Neural progenitor cell (in vitro differentiated cells): ENCODE measurements around the gene SLC38A1.

Experiments used
- EZH2 ChIP-seq: fragments of 200-600 bp; sonication (generic); IDR thresholded peaks from 2 replicates; pipeline ENCODE4 v1.6.1; 2017; ENCODE audit warnings: antibody characterized with exemption, mild to moderate bottlenecking, moderate library complexity
- TF ChIP-seq, protein P1 (sequence below): fragments of 200-600 bp; sonication (generic); IDR thresholded peaks from 2 replicates; pipeline ENCODE4 v1.5.1; 2017; ENCODE audit warnings: antibody characterized with exemption, mild to moderate bottlenecking

DNA sequence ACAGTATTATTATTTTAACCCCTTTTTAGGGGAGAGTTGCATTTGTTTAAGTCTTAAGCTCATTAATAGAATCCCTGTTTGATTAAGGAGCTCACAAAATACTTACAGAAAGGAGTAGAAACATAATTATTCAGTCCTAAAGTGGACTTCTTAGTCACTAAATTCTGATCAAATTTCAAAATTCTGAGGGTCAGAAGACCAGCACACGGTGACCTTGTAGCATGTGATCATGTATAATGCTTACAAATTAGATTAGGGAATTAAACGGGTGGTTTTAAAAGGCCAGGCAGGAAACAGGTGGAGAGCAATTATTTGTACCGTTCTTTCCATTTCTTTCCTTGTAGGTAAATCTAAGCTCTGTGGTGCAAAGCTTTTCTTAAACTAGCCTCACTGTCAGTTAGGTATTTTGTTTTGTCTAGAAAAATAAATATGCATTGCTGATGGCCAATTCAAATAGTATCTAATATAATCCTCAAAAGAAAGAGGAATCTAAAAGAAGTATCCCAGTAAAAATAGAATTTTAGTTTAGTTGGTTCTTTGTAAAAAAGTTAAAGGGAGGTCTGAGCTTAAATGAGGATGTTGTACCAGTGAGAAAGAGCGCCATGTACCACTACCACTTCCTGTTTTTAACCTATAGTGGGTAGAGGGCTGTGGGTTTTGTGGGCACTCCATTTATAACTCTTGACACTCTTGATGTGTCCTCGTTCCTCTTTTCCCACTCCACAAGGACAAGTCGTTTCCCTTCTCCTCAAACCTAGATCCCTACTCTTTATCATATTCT is 51.1 kb downstream of the SLC38A1 start:
- TF ChIP-seq, protein P1, sequence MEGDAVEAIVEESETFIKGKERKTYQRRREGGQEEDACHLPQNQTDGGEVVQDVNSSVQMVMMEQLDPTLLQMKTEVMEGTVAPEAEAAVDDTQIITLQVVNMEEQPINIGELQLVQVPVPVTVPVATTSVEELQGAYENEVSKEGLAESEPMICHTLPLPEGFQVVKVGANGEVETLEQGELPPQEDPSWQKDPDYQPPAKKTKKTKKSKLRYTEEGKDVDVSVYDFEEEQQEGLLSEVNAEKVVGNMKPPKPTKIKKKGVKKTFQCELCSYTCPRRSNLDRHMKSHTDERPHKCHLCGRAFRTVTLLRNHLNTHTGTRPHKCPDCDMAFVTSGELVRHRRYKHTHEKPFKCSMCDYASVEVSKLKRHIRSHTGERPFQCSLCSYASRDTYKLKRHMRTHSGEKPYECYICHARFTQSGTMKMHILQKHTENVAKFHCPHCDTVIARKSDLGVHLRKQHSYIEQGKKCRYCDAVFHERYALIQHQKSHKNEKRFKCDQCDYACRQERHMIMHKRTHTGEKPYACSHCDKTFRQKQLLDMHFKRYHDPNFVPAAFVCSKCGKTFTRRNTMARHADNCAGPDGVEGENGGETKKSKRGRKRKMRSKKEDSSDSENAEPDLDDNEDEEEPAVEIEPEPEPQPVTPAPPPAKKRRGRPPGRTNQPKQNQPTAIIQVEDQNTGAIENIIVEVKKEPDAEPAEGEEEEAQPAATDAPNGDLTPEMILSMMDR, result no peak
- TF ChIP-seq EZH2, result no peak
